Liver (tissue), 9 donors: ENCODE data around the gene CYP26C1. TPM values are rescaled to one million over a fixed set of nuclear protein-coding genes. Genes with fewer than 3 reads are reported as not detected.

Experiments
- DNase-seq: peaks from one replicate; pipeline ENCODE4 v3.0.0-alpha.2; 2017; ENCODE audit warnings: low spot score
- H3K27ac ChIP-seq, 2 donors: one replicate each; pipeline ENCODE4 v1.7.0; 2013; ENCODE audit warnings: inconsistent platforms in 2 of 2, low read length in 2 of 2, control low read depth in 1 of 2, low read depth in 1 of 2, mild to moderate bottlenecking in 1 of 2
- H3K27me3 ChIP-seq, 4 donors: one replicate each; pipeline versions ENCODE4 v1.6.1 to v1.7.0; 2013; ENCODE audit warnings: low read length in 3 of 4, inconsistent platforms in 1 of 4, mild to moderate bottlenecking in 1 of 4, moderate library complexity in 1 of 4; ENCODE audit not compliant: control insufficient read depth in 4 of 4, insufficient read depth in 4 of 4
- H3K36me3 ChIP-seq, 4 donors: one replicate each; pipeline versions ENCODE4 v1.6.1 to v1.7.0; 2013; ENCODE audit warnings: low read length in 3 of 4, mild to moderate bottlenecking in 3 of 4, low read depth in 1 of 4, moderate library complexity in 1 of 4; ENCODE audit not compliant: control insufficient read depth in 4 of 4, insufficient read depth in 3 of 4
- H3K4me1 ChIP-seq, 4 donors: one replicate each; pipeline versions ENCODE4 v1.6.1 to v1.7.0; 2013; ENCODE audit warnings: low read length in 3 of 4, mild to moderate bottlenecking in 3 of 4, moderate library complexity in 1 of 4; ENCODE audit not compliant: control insufficient read depth in 4 of 4, insufficient read depth in 4 of 4
- H3K4me3 ChIP-seq, 3 donors: one replicate each; pipeline versions ENCODE4 v1.6.1 to v1.7.0; 2013; ENCODE audit warnings: low read length in 3 of 3, control low read depth in 1 of 3, low read depth in 1 of 3, mild to moderate bottlenecking in 1 of 3
- H3K9ac ChIP-seq, 2 donors: one replicate each; pipeline ENCODE4 v1.7.0; 2013; ENCODE audit warnings: low read length in 2 of 2, mild to moderate bottlenecking in 2 of 2, moderate library complexity in 2 of 2, control low read depth in 1 of 2, low read depth in 1 of 2
- H3K9me3 ChIP-seq, 4 donors: one replicate each; pipeline versions ENCODE4 v1.6.1 to v1.7.0; 2013; ENCODE audit warnings: low read length in 3 of 4; ENCODE audit not compliant: control insufficient read depth in 4 of 4
- CTCF ChIP-seq: fragments of 150-350 bp; IDR thresholded peaks from 2 replicates; pipeline ENCODE4 v1.5.1; 2017; ENCODE audit warnings: improper control_type of control experiment, low read depth, low read length; ENCODE audit not compliant: missing input control
- HNF4A ChIP-seq, 2 donors: conservative IDR thresholded peaks; 2 replicates each; pipeline ENCODE4 v1.6.1; 2016; ENCODE audit warnings: antibody characterized with exemption in 2 of 2, mild to moderate bottlenecking in 2 of 2
- JUND ChIP-seq, 2 donors: IDR thresholded peaks; 2 replicates each; pipeline ENCODE4 v1.6.1; 2016; ENCODE audit warnings: antibody characterized with exemption in 2 of 2
- RAD21 ChIP-seq, 2 donors: IDR thresholded peaks; 2 replicates each; pipeline ENCODE4 v1.6.1; 2016; ENCODE audit warnings: antibody characterized with exemption in 2 of 2, mild to moderate bottlenecking in 2 of 2
- REST ChIP-seq: IDR thresholded peaks from 2 replicates; pipeline ENCODE4 v1.6.1; 2016; ENCODE audit warnings: antibody characterized with exemption, mild to moderate bottlenecking
- RXRA ChIP-seq, 2 donors: IDR thresholded peaks; 2 replicates each; pipeline ENCODE4 v1.6.1; 2017 to 2018; ENCODE audit warnings: antibody characterized with exemption in 2 of 2, mild to moderate bottlenecking in 1 of 2
- TAF1 ChIP-seq: conservative IDR thresholded peaks from 2 replicates; pipeline ENCODE4 v1.6.1; 2016; ENCODE audit warnings: antibody characterized with exemption, mild to moderate bottlenecking
- WGBS: extraction: QIAGEN DNeasy Blood & Tissue Kit; methylation state at CpG from one replicate; pipeline ENCODE4 v1.1.7; 2013; 5-methylcytosine and 5-hydroxymethylcytosine counted together
- polyA plus RNA-seq, 2 donors: library from polyadenylated mRNA; stranded (reverse) in 1 of 2; unstranded in 1 of 2; fragments of 200-250 nt in 1 of 2; fragments of >200 nt in 1 of 2; fragmentation: Nextera tagmentation in 1 of 2; extraction: Ambion mirVana in 1 of 2; gene quantifications; one replicate each; pipeline versions ENCODE4 v1.2.1 to v1.2.3, GENCODE V29; 2013 to 2015
- total RNA-seq, 2 donors: library from RNA; depleted of rRNA; stranded (reverse); fragments of >200 nt; gene quantifications; one replicate each; pipeline ENCODE4 v1.2.3, GENCODE V29; 2014
- TF ChIP-seq, protein P1 (sequence below): IDR thresholded peaks from 2 replicates; pipeline ENCODE4 v1.6.1; 2016; ENCODE audit warnings: antibody characterized with exemption
- donor health status: healthy.
- donor health status: healthy.
- donor health status: healthy.
- donor health status: healthy.
- donor health status: healthy.

CYP26C1 gene
- total and polyA plus RNA-seq, 4 donors: 0.09 to 0.25 TPM; not detected in 2

GRCh38 chr10:93079663-93080349 is 19.2 kb downstream of the CYP26C1 start:
- no peak for DNase-seq
- H3K4me3 ChIP-seq: peak overlapping the region in 1 of 3 donors; percentile 9
- H3K9ac ChIP-seq: no peak overlapping the region
- no peak for TF ChIP-seq REST
- TF ChIP-seq, protein P1, sequence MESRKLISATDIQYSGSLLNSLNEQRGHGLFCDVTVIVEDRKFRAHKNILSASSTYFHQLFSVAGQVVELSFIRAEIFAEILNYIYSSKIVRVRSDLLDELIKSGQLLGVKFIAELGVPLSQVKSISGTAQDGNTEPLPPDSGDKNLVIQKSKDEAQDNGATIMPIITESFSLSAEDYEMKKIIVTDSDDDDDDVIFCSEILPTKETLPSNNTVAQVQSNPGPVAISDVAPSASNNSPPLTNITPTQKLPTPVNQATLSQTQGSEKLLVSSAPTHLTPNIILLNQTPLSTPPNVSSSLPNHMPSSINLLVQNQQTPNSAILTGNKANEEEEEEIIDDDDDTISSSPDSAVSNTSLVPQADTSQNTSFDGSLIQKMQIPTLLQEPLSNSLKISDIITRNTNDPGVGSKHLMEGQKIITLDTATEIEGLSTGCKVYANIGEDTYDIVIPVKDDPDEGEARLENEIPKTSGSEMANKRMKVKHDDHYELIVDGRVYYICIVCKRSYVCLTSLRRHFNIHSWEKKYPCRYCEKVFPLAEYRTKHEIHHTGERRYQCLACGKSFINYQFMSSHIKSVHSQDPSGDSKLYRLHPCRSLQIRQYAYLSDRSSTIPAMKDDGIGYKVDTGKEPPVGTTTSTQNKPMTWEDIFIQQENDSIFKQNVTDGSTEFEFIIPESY: no peak
- no peak for TF ChIP-seq CTCF
- peak; percentile 32 to 48 for TF ChIP-seq RXRA (IDR thresholded peaks at IDR 0.05)
- no peak overlapping the region for H3K27ac ChIP-seq
- peaks cover 5 to 54% (median 46%) of the 10 kb centered on the region in 4 donors for H3K4me1 ChIP-seq
- H3K36me3 ChIP-seq: no peaks in the 10 kb centered on the region
- no peaks in the 10 kb centered on the region for H3K27me3 ChIP-seq
- WGBS: 37% methylated on average over 9 of the region's 9 CpGs
- no peaks in the 10 kb centered on the region for H3K9me3 ChIP-seq

GRCh38 chr10:93080350-93081046 is 19.9 kb downstream of the CYP26C1 start:
- peak; percentile 91 to 95 for TF ChIP-seq RAD21 (IDR thresholded peaks at IDR 0.05)
- TF ChIP-seq JUND (IDR thresholded peaks at IDR 0.05): no peak
- TF ChIP-seq TAF1: no peak
- peak; percentile 83 for TF ChIP-seq CTCF
- TF ChIP-seq HNF4A (conservative IDR thresholded peaks at IDR 0.05): no peak
- no peak for TF ChIP-seq REST
- Histone ChIP-seq H3K36me3 (no peaks in the 10 kb centered on the region), H3K9ac (no peak overlapping the region), H3K27ac (no peak overlapping the region), H3K4me1 (peaks cover 0 to 47% (median 40%) of the 10 kb centered on the region in 4 donors), H3K9me3 (no peaks in the 10 kb centered on the region), H3K4me3 (peak overlapping the region in 1 of 3 donors; percentile 9), H3K27me3 (no peaks in the 10 kb centered on the region)
- peak; percentile 66 for DNase-seq
- 55% methylated on average over 22 of the region's 22 CpGs for WGBS
